ENCODE results near the gene FNDC10. TPM values are rescaled to one million over a fixed set of nuclear protein-coding genes. Genes with fewer than 3 reads are reported as not detected.
A peak's percentile ranks its signal among the peaks of the same experiment; 100 is the strongest.

Gene FNDC10
- total RNA-seq, 4 donors from 2014 or later: 1.5 to 4.6 (median 3.7) TPM

DNA sequence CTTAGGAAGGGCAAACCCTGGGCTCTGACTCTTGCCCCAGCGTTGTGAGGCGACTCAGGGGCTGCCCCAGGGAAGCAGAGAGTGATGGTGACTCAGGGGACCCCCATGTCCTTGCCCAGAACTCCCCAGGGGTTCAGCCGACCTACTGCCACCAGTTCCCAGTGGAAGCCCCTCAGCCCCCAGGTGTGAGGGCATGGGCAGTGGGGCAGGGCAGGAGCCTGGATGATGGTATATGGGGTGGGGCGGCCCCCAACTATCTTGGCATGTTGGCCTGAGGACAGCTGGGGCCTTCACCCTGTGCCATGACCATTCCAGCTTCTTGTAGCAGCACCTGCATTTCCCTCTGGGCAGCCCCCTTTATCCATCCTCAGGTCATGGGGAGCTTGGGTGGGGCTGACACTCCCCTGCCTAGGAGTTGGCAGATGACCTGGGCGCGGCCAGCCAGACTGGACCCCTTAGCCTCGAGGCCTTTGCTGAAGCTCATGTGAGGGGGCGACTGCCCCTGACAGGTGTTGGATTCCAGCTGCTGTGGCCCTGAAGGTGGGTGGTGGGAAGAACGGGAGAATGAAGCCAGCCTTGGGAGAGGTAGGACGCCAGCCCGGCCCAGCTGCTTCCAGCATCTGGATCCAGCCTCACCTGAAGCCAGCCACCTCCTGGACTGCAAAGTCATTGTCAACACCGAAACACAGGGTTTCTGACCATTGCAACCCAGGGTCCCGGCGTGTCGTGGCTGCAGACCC is 1.8 kb upstream of the FNDC10 start:
- intact Hi-C loops (cut with DNase I; ENCODE audit: low total_unique reads): no loop called here
- WGBS, 2 donors (ENCODE audit: low coverage in 1 of 2): 88 to 100% methylated on average over 4 to 11 of the region's 15 CpGs
- no peak overlapping the region for H3K27ac ChIP-seq
- no peak for DNase-seq
- no peaks in the 10 kb centered on the region for H3K9me3 ChIP-seq
- H3K27me3 ChIP-seq: peaks cover 56% of the 10 kb centered on the region
- in situ Hi-C loops (cut with MboI; ENCODE audit: low pct_ligation_motif_present in 1 of 4, low pct_unique_long_range_greater_than_20kb in 1 of 4, low sequenced_read_pairs in 3 of 4): no loop called here
- H3K36me3 ChIP-seq: no peaks in the 10 kb centered on the region
- H3K4me3 ChIP-seq: no peak overlapping the region
- peaks cover 5 to 15% (median 10%) of the 10 kb centered on the region in 4 donors for H3K4me1 ChIP-seq
- TF ChIP-seq EP300 (IDR thresholded peaks at IDR 0.05; ENCODE audit: low read depth) (no peak), POLR2A (IDR thresholded peaks at IDR 0.05) (no peak), POLR2AphosphoS5 (IDR thresholded peaks at IDR 0.05) (no peak)
- TF ChIP-seq, protein P1, sequence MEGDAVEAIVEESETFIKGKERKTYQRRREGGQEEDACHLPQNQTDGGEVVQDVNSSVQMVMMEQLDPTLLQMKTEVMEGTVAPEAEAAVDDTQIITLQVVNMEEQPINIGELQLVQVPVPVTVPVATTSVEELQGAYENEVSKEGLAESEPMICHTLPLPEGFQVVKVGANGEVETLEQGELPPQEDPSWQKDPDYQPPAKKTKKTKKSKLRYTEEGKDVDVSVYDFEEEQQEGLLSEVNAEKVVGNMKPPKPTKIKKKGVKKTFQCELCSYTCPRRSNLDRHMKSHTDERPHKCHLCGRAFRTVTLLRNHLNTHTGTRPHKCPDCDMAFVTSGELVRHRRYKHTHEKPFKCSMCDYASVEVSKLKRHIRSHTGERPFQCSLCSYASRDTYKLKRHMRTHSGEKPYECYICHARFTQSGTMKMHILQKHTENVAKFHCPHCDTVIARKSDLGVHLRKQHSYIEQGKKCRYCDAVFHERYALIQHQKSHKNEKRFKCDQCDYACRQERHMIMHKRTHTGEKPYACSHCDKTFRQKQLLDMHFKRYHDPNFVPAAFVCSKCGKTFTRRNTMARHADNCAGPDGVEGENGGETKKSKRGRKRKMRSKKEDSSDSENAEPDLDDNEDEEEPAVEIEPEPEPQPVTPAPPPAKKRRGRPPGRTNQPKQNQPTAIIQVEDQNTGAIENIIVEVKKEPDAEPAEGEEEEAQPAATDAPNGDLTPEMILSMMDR (IDR thresholded peaks at IDR 0.05): no peak

DNA sequence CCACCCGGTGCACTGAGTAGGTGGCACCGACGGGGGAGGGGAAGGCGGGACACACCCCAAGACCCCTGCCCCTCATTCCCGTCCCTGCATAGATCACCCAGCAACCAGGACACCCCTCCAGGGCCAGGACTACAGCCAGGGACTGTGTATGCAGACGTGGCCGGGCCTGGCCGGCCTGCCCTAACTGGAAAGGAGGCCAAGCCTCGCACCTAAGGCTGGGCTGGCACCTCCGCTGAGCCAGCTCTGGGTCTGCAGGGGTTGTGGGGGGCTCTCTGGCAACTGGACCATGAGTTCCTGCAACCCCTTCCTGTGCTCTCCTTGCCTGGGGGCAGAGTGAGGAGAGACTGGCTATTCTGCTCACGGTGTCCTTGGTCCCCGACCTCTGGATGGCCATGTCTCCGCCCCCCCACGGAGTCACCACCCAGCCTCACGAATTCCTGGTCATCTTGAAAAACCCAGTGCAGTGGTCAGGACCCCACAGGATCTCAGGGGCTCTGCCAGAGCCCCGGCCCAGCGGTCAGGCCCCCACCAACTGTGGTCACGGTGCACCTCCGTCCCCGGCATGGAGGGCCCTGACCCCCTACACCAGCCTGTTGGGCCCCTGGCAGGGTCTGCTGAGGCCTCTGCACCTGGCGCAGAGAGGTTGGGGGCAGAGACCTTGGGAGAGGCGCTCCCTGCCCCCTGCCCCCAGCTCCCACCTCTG is 1.1 kb upstream of the FNDC10 start:
- Histone ChIP-seq H3K27me3 (peaks cover 63% of the 10 kb centered on the region), H3K4me3 (no peak overlapping the region), H3K4me1 (peaks cover 5 to 15% (median 10%) of the 10 kb centered on the region in 4 donors), H3K36me3 (no peaks in the 10 kb centered on the region), H3K27ac (no peak overlapping the region), H3K9me3 (no peaks in the 10 kb centered on the region)
- in situ Hi-C loops (cut with MboI; ENCODE audit: low pct_ligation_motif_present in 1 of 4, low pct_unique_long_range_greater_than_20kb in 1 of 4, low sequenced_read_pairs in 3 of 4): no loop called here
- intact Hi-C loops (cut with DNase I; ENCODE audit: low total_unique reads): no loop called here
- WGBS, 2 donors (ENCODE audit: low coverage in 1 of 2): 69% methylated on average over 17 of the region's 22 CpGs; no CpG with 5 or more reads in 1 of the 2 donors
- TF ChIP-seq, protein P1 (IDR thresholded peaks at IDR 0.05): no peak
- no peak for TF ChIP-seq EP300 (IDR thresholded peaks at IDR 0.05; ENCODE audit: low read depth)
- TF ChIP-seq POLR2AphosphoS5 (IDR thresholded peaks at IDR 0.05): no peak
- TF ChIP-seq POLR2A (IDR thresholded peaks at IDR 0.05): no peak
- no peak for DNase-seq

DNA sequence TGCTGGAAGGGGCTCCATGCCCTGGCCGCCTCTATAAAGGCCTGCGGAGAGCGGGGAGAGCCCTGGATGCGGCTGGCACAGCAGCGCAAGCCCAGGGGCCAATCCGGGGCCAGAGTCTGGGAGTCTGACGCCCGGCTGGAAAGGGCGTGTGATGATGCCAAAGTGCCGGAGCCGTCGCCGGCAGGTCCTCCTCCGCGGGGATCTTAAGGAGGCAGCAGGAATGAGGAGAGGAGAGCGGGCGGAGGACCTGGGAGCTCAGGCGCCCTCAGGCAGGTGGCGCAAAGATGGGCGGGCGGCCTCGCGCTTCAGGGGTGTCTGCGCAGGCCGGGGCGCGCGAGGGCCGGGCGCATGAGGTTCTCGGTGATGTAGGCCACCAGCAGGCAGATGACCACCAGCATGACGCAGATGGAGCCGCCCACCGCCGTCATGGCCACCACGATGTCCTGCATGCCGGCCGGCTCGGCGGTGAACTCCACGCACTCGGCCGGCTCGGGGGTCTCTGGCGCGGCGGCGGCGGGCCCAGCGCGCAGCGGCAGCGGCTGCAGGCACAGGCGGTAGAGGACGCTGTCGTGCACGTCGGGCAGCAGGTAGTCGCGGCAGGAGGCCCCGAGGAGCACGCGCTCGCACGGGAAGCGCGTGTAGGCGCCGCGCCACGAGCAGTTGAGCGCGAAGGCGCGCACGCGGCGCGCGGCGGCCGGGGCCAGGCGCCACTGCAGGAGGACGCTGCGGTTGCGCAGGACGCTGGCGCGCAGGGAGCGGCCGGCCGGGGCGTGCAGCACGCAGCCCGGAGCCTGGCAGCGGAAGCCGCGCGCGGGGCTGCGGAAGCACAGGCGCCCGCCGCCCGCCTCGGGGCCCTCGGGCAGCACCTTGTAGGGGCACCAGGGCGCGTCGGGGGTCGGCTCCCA is 653 bp downstream of the FNDC10 start:
- no peak for DNase-seq
- no peaks in the 10 kb centered on the region for H3K36me3 ChIP-seq
- peaks cover 62% of the 10 kb centered on the region for H3K27me3 ChIP-seq
- no peaks in the 10 kb centered on the region for H3K9me3 ChIP-seq
- no peak for TF ChIP-seq POLR2A (IDR thresholded peaks at IDR 0.05)
- TF ChIP-seq, protein P1 (IDR thresholded peaks at IDR 0.05): no peak
- TF ChIP-seq EP300 (IDR thresholded peaks at IDR 0.05; ENCODE audit: low read depth): no peak
- TF ChIP-seq POLR2AphosphoS5 (IDR thresholded peaks at IDR 0.05): no peak
- peaks cover 5 to 15% (median 10%) of the 10 kb centered on the region in 4 donors for H3K4me1 ChIP-seq
- WGBS, 2 donors (ENCODE audit: low coverage in 1 of 2): 12% methylated on average over 80 of the region's 111 CpGs; no CpG with 5 or more reads in 1 of the 2 donors
- intact Hi-C loops (cut with DNase I; ENCODE audit: low total_unique reads): no loop called here
- in situ Hi-C loops (cut with MboI; ENCODE audit: low pct_ligation_motif_present in 1 of 4, low pct_unique_long_range_greater_than_20kb in 1 of 4, low sequenced_read_pairs in 3 of 4): no loop called here
- H3K27ac ChIP-seq: no peak overlapping the region
- H3K4me3 ChIP-seq: peak overlapping the region in 3 of 4 donors; percentile 10 to 40 (median 35)

DNA sequence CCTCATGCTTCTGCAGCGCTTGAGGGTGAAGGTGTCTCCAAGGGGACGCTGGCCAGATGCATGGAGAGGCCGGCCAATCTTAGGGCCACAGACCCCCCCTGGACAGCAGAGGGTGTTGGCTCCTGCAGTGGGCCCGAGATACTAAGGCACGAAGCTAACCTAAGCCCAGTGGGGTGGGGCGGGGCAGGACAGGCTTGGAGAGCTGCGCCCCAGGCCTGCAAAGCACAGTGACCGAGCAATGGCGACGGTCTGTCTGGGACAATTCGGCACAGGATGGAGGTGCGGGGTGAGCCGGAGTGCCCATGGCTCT is 1.3 kb downstream of the FNDC10 start:
- TF ChIP-seq POLR2A (IDR thresholded peaks at IDR 0.05) (no peak), EP300 (IDR thresholded peaks at IDR 0.05; ENCODE audit: low read depth) (no peak), POLR2AphosphoS5 (IDR thresholded peaks at IDR 0.05) (no peak)
- TF ChIP-seq, protein P1 (IDR thresholded peaks at IDR 0.05): no peak
- no peak overlapping the region for H3K4me3 ChIP-seq
- in situ Hi-C loops (cut with MboI; ENCODE audit: low pct_ligation_motif_present in 1 of 4, low pct_unique_long_range_greater_than_20kb in 1 of 4, low sequenced_read_pairs in 3 of 4): no loop called here
- H3K9me3 ChIP-seq: no peaks in the 10 kb centered on the region
- H3K27me3 ChIP-seq: peaks cover 58% of the 10 kb centered on the region
- no peaks in the 10 kb centered on the region for H3K36me3 ChIP-seq
- DNase-seq: no peak
- intact Hi-C loops (cut with DNase I; ENCODE audit: low total_unique reads): no loop called here
- H3K4me1 ChIP-seq: peaks cover 5 to 15% (median 10%) of the 10 kb centered on the region in 4 donors
- H3K27ac ChIP-seq: no peak overlapping the region
- WGBS, 2 donors (ENCODE audit: low coverage in 1 of 2): 87% methylated on average over 13 of the region's 13 CpGs; no CpG with 5 or more reads in 1 of the 2 donors
